Activated effector memory CD4-positive, alpha-beta T cell treated with anti-CD3 and anti-CD28 coated beads, Interleukin-2, amount 50 U/mL, for 16 hours (primary cell): Measurements from ENCODE around the gene RNF2.
"Not testable (repeated sequence)": the region's sequence is repeated elsewhere in the genome, so short reads cannot be mapped to it uniquely, and the experiment has no call there.

ENCODE experiments used
- DNase-seq: peaks from one replicate; pipeline ENCODE4 v3.0.0-alpha.2; 2020

Gene RNF2

DNA sequence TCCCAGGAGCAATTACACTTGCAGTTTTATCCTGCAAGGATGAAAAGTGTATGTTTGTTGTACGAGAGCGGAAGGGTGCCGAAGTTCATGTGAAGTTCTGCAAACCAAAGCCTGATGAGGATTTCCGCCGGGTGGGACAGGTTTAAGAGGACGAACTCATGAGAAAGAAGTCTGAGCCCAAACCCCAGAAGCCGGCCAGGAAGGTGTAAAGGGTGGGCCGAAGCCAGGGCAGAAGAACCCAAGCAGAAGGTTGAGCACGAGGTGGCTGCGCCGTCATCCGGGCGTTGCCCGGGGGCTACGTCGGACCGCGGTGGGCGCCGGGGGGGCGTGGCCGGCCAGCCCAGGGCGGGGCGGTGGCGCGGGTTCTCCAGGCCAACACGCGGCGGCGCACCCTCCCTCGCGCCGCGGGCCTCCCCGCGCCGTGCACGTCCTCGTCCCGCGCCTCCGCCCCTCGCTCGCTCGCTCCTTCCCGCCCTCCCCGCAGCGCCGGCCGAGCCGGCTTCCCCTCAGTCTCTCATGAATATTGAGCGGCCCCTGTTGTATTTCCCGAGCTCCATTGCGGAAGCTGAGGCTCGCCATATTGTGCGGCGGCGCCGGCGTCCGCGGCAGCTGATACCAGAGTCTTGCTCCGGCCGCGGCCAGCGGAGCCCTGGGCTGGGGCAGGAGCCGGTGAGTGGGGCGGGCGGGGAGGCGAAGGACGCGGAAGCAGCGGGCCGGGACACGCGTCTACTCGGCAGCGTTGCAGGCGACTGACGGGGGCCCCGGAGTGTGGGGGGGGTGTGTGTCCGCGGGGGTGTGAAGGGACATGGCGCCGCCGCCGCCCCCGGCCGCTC, at the start of gene RNF2:
Gene RNF2 (plus strand): TSS at position 578 of the 833 bp plus-strand sequence. CDS start 41,996 bp downstream, outside the sequence.
- peak; percentile 93 for DNase-seq

DNA sequence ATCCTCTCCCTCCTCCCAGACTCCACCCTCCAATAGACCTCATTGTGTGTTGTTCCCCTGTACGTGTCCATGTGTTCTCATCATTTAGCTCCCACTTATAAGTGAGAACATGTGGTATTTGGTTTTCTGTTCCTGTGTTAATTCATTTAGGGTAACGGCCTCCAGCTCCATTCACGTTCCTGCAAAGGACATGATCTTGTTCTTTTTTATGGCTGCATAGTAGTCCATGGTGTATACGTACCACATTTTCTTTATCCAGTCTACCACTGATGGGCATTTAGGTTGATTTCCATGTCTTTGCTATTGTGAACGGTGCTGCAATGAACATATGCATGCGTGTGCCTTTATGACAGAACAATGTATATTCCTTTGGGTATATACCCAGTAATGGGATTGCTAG, 45.4 kb upstream of the RNF2 start:
- not testable (repeated sequence) for DNase-seq

DNA sequence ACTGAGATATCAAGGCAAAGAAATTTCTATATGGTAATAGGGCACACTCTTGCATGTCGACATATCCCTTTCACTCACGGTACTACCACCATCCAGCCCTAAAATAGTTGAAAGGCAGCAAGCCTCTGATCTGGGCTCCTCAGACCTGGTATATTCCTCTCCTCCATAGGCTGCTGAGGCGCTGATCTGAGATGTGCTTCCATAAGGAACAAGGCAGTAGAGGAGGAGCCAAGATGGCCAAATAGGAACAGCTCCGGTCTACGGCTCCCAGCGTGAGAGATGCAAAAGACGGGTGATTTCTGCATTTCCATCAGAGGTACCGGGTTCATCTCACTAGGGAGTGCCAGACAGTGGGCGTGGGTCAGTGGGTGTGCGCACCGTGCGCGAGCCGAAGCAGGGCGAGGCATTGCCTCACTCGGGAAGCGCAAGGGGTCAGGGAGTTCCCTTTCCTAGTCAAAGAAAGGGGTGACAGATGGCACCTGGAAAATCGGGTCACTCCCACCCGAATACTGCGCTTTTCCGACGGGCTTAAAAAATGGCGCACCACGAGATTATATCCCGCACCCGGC, 44.0 kb upstream of the RNF2 start:
- DNase-seq = not testable (repeated sequence)

DNA sequence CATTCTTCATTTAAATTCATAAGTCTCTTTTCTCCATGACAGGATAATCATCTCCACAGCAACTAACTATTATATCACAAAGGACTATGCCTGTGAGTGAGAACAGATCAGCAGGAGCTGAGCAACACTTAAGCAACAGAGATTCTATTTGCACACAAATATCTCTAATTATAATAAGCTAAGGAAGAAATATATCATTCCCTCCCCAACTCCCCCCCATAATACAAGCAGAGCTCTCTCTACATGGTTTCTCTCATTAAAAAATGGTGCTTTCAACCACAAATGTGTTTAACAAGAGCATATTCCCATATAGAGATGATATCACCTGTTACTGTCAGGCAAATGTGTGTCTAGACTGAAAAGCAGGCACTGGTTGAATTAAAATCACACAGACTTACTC, 36.5 kb upstream of the RNF2 start:
- no peak for DNase-seq

DNA sequence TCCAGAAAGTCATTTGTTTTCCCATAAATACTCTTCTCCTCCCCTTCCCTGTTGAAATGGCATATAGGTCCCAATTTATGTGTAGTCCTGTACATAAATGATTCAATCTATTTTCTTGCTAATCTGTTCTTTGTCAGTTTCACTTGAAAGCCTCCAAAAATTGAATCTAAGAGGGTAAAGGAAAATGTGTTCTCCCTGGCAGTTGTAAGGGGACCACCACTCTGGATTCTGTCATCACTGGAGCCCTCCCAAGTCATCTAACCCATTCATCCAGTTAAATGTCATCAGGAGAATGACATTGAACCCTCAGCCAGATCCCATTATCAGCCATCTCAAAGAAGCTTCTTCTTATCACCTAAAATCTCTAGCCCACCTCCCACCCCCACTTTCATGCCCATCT, 35.0 kb upstream of the RNF2 start:
- no peak for DNase-seq

DNA sequence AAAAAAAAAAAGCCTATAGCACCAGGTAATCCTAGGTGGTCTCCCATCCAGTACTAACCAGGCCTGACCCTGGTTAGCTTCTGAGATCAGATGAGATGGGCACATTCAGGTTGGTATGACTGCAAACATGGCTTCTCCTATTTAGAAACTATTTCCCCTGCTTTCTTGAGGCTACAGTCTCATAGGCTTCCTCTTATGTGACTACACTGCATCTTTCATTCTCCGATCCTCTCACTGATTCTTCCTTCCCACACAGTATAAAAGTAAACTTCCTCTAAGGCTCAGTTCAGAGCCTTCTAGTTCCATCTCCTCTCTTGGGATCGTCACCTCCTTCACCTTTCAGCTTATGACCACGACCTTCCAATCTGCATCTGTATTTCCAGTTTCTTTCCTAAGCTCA, 30.4 kb upstream of the RNF2 start:
- DNase-seq = no peak

DNA sequence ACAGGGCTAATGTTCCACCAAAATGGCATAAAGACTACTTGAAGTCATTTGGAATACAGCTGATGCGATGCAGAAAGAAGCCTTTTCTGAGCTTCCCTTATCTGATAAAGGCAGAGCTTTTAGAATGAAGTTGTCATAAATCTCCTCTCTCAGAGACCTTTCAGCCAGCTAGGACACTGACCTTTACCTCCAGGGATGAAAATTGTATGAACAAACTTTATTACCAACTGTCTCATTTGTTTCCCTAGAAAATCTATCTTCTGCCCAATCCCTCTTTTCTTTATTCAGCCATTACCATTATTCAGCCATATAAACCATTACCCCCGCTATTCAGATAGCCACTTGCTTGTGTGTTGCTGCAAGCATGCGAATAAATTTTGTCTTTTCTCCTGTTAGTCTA, 29.7 kb upstream of the RNF2 start:
- no peak for DNase-seq

DNA sequence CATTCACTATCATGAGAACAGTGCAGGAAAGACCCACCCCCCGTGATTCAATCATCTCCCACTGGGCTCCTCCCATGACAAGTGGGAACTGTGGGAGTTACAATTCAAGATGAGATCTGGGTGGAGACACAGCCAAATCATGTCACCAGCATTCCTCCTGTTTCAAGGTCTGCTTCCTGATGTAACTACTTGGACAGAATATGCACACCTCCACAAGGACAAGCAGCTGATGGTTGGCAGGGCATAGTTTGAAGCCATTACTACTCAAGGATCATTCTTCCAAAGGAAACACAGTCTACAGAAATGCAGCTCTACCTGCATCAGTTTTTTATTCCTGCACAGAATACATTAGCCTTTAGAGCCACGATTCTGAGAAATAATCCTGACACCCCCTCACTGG, 28.5 kb upstream of the RNF2 start:
- DNase-seq = no peak

DNA sequence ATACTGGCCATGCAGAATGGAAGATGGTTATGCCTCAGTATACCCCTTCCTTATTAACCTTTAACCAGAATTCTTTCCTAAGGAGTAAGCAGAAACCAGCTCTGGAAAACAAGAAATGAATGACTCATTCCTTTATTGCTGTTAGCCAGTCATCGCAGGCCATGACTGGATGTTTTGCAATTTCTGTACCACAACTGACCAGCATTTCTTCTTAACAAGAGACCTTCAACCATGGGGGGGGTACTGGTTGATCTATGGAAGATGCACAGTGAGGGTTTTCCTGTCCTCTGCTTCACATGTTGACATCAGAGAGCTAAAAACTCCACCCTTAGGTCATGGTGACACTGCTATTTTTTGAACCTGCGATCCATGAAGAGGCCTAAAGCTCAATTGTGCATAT, 28.0 kb upstream of the RNF2 start:
- DNase-seq = no peak

DNA sequence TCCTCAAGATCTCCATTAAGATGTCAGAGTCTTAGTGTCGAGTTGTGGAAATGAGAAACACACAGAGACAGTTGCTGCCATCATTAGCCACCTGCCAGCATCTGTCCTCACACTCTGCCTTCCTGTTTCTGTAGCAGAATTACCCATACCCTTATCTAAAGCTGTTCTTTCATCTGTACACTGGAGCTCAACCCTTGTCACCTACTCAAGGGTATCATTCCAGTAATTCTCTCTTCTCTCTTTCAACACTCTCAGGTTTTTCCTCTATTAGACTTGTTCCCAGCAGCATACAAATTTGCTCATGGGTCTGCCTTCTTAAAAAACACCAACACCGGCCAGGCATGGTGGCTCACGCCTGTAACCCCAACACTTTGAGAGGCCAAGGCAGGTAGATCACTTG, 27.4 kb upstream of the RNF2 start:
- no peak for DNase-seq

DNA sequence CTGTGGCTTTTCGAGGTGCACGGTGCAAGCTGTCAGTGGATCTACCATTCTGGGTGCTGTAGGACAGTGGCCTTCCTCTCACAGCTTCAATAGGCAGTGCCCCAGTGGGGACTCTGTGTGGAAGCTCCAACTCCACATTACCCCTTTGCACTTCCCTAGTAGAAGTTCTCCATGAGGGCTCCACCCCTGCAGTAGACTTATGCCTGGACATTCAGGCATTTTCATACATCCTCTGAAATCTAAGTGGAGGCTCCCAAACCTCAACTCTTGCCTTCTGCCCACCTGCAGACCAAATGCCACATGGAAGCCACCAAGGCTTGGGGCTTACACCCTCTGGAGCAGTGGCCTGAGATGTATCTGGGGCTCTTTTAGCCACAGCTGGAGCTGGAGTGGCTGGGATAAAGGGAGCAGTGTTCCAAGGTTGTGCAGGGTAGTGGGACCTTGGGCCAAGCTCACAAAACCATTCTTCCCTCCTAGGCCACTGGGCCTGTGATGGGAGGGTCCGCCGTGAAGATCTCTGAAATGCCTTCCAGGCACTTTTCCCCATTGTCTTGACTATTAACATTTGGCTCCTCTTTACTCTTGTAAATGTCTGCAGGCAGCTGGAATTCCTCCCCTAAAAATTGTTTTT, 18.0 kb upstream of the RNF2 start:
- no peak for DNase-seq

DNA sequence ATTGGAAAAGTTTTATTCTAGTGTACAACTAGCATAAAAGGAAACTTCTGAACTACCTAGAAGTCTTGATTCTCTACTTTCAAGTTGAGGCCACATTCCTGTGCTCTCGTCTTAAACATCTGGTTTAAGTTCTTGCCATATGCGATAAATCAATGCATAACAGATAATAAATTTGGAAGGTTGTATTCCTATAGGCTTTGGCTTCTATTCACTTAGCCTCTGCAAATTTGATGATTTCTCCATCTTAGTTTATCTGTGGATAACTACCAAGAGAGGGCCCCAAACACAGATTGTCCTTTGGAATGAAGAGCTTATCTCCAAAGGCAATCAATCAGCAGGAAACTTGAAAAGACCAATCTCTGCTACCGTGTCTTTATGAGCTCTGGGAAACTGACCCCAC, 11.7 kb upstream of the RNF2 start:
- DNase-seq = no peak

DNA sequence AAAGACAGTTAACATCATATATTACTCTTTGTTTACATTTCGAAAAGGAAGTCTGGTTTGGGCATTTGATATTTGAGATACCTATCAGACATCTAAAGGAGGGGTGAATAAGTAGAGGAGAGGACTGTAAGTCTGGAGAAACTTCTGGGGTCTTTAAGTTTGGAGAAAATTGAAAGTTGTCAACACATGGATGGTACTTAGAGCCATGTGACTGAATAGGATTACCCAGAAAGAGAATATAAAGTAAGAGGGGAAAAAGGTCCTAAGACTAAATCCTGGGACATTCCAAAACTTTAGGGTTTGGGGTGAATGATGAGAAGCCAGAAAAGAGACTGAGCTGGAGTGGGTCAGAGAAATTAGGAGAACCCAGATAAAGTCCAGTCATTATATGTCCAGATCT, 10.1 kb upstream of the RNF2 start:
- no peak for DNase-seq

DNA sequence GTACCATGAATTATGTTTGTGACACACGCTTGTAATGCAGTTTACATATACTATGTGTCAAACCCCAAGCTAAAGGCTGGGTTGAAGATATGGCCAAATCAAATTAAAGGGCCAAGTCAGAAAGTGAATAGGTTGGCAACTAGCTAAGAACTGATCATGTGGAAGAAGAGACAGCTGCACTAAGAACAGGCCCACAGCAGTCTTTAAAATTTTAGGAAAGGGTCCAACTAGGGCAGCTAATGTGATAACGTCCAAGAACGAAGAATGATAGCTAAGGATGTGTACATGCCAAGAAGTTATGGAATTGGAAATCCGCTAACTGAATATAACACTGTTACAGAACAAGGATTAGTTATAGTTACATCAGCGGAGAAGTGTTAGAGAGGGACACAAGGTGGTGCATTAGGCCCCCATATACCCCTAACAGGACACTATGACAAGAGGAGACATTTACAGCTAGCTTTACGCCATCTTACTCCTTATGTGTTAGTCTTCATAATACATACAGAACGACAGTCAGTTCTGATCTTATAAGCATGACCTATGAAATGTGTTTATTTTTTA, 6.5 kb upstream of the RNF2 start:
- no peak for DNase-seq

DNA sequence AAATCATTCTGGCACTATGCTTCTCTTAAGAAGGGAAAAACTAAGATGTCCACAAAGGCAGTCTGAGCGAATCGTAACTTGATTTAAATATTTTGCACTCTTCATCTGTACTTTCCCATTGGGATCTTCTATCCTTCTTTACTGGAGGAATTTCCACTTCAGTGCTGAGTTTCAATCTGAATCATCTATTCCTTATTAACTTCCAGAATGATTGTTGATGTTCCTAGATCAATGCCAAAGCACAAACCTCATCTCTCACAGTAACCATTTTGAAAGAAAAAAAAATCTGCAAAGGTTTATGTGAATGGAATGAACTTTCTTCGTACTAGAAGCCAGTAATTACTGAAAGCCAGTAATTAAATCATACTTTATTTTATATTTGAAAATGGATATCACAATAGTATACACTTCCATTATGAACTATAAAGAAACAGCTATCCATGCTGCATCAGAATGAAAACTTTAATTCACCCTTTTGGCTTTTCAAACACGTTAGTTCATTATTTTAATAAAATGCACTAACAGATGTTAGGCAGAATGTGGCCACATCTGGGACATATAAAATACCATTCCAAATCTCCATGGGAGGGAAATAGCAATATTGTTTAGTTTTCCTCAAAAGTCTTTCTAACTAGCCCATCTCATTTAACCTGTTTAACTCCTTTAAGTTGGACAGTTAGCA, 5.5 kb upstream of the RNF2 start:
- DNase-seq = no peak

DNA sequence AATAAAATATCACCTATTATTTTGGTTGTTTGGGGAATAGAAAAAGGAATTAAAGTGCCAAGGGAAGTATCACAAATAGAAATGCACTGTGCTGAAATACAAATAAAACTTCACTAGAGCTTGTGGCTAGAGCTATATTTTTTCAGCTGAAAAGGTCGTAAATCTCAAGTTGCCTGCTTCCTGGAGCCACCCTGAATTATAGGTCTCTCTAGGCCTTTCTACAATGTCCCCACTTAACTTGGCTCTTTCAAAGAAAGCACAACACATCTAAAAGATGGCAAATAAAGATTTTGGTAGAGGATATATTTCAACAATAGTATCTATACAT, 5.0 kb upstream of the RNF2 start:
- DNase-seq = no peak

DNA sequence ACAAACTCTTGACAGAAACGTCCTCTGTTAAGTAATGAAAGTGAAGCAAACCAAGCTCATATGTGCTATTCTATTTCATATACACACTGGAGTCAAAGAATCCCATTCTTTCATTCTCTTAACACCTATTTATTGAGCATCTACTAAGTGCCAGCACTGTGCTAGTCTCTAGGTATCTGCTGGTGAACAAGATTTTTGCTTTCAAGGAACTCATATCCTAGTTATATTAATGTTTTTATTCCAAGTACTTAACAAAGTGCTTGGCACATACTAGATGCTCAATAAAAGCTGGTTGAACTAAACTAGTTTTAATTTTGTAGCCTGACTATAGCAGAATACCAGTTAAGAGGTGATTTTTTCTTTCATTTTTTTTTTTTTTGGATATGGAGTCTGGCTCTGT, 3.6 kb upstream of the RNF2 start:
- DNase-seq = no peak

DNA sequence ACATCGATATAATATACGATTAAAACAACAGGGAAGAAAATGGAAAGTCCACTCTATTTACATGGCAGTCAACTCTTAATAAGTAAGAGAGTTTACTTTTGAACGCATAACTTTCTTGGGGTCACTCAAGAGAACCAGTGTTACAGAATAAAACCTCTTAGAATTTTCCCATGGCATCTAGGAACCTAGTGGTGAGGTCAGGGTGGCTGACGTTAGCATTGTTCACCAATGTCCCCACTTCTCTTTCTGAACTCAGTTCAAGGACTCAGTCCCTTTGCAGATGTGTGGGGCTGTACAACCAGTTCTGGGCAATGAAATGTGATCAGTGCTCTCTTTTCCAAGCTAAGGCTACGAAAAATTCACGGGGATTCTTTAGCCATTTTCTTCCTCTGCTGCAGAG, 2.6 kb upstream of the RNF2 start:
- DNase-seq = no peak

DNA sequence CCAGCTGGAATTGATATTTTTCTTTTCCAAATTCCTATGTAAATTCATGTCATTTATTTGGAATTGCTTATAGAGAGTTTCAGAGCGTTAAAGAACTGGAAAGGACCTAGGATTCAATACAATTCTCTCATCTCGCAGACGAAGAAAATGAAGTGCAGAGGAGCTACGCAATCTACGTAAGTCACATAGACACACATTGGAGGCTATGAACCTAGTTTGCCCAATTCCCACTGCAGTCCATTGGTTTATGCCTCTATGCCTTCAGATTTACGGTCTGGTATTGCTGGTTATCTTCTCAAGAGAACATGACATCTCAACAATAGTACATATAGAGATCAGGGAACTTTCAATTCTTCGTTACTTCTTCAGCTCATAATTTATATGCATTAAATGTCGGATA, 971 bp upstream of the RNF2 start:
- DNase-seq = no peak

DNA sequence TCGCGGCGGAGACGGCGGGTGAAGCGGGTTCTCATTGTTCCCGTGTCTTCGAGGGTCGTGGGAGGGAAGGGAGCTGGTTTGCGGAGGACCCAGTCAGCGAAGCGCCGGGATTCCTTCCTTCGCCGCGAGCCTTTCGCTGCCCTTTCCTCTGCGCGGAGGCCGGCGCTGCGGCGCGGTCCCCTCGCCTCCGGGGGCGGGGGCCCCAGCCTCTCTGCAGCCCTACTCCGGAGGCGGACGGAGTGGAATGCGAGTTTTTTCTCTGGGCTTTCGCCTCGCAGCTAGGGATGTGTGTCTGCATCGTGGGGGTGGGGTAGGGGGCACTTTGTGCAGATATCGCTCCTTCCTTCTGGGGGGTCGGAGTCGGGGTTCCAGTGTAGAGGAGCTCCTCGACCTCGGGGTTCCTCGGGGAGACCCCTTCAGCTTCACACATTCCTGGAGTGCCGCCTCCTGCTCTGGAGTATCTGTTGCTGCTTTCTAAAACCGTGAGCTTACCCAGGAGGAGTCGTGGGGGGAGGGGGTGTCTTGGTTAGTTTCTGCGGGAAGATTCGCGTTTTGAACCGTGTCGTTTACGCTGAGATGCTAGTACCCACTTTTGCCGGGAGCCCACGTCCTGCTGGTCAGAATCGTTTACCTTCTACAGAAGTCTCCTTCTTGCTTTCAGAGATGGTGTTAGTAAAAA, 595 bp downstream of the RNF2 start:
- no peak for DNase-seq

DNA sequence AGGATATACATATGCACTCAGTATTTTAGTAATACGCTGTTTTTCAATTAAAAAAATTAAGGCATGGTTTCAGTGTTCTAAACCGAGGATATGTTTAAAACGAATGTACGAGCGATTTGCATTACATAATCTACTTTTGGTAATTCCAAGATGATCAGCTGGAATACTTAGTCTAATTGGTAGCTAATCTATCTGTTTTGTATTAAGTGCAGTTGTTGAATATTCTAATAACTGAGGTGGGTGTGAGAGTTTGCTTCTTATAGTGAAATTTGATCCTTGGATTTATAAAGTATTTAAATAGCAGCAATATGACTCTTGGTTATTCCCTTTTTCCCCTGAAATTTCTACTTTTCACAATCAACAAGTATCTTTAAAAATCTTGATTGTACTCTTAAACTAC, 1.3 kb downstream of the RNF2 start:
- DNase-seq = no peak

DNA sequence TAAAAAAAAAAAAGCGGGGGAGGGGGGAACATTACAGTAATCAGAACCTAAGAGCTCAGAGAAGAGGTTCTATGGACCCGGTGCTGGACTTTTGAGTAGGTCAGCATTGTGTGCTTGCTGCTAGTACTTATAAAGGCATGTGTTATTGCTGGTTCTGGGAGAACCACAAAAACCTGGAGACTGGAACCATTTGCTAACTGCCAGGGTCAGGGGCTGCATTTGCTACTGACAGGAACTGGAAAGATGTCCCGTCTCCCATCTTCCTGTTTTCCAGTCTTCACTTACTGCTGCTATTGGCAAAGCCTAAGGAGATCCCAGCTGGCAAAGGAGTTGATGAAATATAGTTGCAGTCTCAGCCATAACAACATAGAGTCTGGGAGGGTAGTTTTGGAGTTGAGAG, 4.3 kb downstream of the RNF2 start:
- DNase-seq = no peak

DNA sequence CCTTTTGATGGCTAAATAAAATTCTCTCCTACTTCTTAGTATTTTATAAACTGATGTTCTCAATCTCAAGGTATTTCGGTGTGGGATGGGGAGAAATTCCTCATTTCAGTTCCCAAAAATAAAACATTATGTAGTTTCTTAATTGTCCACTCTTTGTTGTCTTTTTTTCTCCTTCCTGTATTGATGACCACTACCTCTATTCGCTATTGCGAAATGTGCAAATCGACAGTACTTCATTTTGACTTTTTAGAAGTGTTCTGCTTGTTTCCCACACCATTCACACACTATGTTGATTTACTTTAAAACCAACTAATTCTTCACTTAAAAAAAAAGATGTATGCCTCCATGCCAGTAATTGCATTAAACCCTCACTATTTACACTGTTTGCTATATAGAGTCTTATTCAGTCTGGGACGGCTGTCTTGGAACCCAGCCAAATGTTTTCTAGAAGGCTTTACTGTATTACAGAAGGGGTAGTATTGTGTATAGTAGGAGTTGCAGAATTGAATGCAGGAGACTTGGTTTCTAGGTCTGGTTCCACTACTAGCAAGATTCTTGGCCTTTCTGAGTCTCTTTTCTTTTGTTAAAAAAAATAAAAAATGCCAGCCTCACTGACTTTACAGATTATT, 5.6 kb downstream of the RNF2 start:
- no peak for DNase-seq
